ENCODE data around the gene EIF3A.

DNA sequence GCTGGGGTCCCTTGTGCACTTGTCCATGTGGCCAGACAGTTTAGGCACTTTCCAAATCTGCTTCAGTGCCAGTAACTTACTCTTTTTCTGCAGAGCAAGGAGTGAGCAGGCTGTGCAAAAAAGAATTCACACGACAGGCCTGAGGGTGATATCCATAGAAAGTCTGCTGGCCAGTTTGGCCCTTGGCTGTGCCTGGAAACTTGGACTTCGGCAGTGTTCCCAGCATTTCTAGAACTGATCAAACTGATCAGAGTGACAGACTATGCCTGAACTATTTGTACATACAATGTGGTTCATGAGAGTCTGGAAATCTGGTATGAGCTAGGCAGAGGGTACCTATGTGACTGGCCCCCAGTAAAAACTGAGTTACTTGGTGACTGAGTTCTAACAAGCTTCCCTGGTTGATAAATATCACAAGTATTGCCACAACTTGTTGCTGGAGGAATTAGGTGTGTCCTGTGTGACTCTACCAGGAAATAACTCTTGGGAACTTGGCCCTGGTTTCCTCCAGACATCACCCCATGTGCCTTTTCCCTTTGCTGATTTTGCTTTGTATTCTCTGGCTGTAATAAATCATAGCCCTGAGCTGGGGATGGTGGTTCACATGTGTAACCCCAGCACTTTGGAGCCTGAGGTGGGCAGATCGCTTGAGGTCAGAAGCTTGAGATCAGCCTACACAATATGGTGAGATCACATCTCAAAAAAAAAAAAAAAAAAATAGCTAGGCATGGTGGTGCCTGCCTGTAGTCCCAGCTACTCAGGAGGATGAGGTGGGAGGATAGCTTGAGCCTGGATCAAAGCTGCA lies 20.0 kb upstream of the EIF3A start:
- TF ChIP-seq, protein P1, sequence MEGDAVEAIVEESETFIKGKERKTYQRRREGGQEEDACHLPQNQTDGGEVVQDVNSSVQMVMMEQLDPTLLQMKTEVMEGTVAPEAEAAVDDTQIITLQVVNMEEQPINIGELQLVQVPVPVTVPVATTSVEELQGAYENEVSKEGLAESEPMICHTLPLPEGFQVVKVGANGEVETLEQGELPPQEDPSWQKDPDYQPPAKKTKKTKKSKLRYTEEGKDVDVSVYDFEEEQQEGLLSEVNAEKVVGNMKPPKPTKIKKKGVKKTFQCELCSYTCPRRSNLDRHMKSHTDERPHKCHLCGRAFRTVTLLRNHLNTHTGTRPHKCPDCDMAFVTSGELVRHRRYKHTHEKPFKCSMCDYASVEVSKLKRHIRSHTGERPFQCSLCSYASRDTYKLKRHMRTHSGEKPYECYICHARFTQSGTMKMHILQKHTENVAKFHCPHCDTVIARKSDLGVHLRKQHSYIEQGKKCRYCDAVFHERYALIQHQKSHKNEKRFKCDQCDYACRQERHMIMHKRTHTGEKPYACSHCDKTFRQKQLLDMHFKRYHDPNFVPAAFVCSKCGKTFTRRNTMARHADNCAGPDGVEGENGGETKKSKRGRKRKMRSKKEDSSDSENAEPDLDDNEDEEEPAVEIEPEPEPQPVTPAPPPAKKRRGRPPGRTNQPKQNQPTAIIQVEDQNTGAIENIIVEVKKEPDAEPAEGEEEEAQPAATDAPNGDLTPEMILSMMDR (IDR thresholded peaks at IDR 0.05): no peak
- no peak for TF ChIP-seq POLR2A (IDR thresholded peaks at IDR 0.05)
